Measurements from ENCODE around the gene APLF. TPM values are rescaled to one million over a fixed set of nuclear protein-coding genes. Genes with fewer than 3 reads are reported as not detected.

APLF gene
- total and polyA plus RNA-seq, 2 of the 8 experiments (the other 6 are each of a cell fraction or from before 2014, with no cell fraction given) = 4.4 to 7.3 TPM

DNA sequence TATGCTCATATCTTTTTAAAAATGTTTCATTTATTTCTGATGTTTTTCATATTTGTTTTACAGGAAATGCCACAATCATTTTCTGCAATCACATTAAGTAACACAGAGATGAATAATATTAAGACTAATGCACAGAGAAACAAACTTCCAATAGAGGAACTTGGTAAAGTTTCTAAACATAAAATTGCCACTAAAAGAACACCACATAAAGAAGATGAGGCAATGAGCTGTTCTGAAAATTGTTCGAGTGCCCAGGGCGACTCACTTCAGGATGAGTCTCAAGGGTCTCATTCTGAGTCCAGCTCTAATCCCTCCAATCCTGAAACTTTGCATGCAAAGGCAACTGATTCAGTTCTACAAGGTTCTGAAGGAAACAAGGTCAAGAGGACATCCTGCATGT is 70.4 kb downstream of the APLF start:
- Histone ChIP-seq H2BK120ac (replicated peaks; ENCODE audit: low read depth, low read length) (no peak overlapping the region), H4K5ac (ENCODE audit: insufficient read length, low read depth, low read length) (no peak overlapping the region), H2BK20ac (ENCODE audit: low read length) (no peak overlapping the region), H3K18ac (ENCODE audit: extremely low read depth, low read length) (no peak overlapping the region), H3K27me3 (replicated peaks in 1 of 4; ENCODE audit: control insufficient read depth in 3 of 4, extremely low read depth in 1 of 4, insufficient read depth in 3 of 4, low read length in 3 of 4) (no peaks in the 10 kb centered on the region), H2AFZ (ENCODE audit: low read length) (no peak overlapping the region), H4K91ac (replicated peaks; ENCODE audit: insufficient read length, low read length) (no peak overlapping the region), H3K14ac (ENCODE audit: insufficient read length) (no peak overlapping the region), H3K4me2 (ENCODE audit: insufficient read depth in 1 of 2, low read depth in 2 of 2, low read length in 2 of 2) (no peak overlapping the region), H4K20me1 (replicated peaks in 1 of 2; ENCODE audit: control insufficient read depth in 1 of 2, insufficient read depth in 2 of 2, low read length in 2 of 2) (no peaks in the 10 kb centered on the region), H3K9ac (replicated peaks in 1 of 4; ENCODE audit: extremely low read depth in 1 of 4, low read depth in 3 of 4, low read length in 3 of 4) (no peak overlapping the region), H2BK5ac (ENCODE audit: low read depth, low read length) (no peak overlapping the region), H3K56ac (replicated peaks; ENCODE audit: insufficient read length, low read depth, low read length) (no peak overlapping the region), H3K36me3 (ENCODE audit: control insufficient read depth in 2 of 4, insufficient read depth in 4 of 4, low read length in 3 of 4) (no peaks in the 10 kb centered on the region; a peak in 1 of 8 replicates), H2AK5ac (ENCODE audit: low read depth, low read length) (no peak overlapping the region), H3K4me1 (replicated peaks in 1 of 4; ENCODE audit: control insufficient read depth in 3 of 4, insufficient read depth in 4 of 4, low read length in 3 of 4) (no peaks in the 10 kb centered on the region), H3K9me3 (ENCODE audit: insufficient read depth in 2 of 2, low read depth in 1 of 2, low read length in 1 of 2) (no peaks in the 10 kb centered on the region), H4K8ac (ENCODE audit: extremely low read depth, insufficient read depth, low read length) (no peak overlapping the region), H3K79me2 (ENCODE audit: control insufficient read depth in 1 of 2, insufficient read depth in 2 of 2, low read length in 2 of 2) (no peaks in the 10 kb centered on the region), H3K23me2 (ENCODE audit: low read depth, low read length) (no peaks in the 10 kb centered on the region), H2BK12ac (ENCODE audit: low read depth, low read length) (no peak overlapping the region), H2BK15ac (ENCODE audit: low read length) (no peak overlapping the region), H3K27ac (ENCODE audit: low read depth, low read length) (no peak overlapping the region), H3K23ac (ENCODE audit: insufficient read length) (no peak overlapping the region), H3K4me3 (ENCODE audit: extremely low read depth in 1 of 4, insufficient read depth in 2 of 4, low read depth in 3 of 4, low read length in 4 of 4) (no peak overlapping the region), H3K79me1 (ENCODE audit: low read depth, low read length) (no peaks in the 10 kb centered on the region), H3K4ac (replicated peaks; ENCODE audit: insufficient read length, low read depth, low read length) (no peak overlapping the region)
- FAIRE-seq (no peak), DNase-seq (ENCODE audit: low read depth in 1 of 2, low spot score in 2 of 2) (no peak)
- ChIA-PET POLR2A (ENCODE audit: partially characterized antibody) (no interaction called here), CTCF (ENCODE audit: partially characterized antibody) (interaction anchor here (0.8 kb wide), 1 partner anchor 58 kb away, joined by 3 read pairs; no protein-coding TSS in a partner anchor)
- WGBS, 2 experiments (ENCODE audit: extremely low coverage in 1 of 2, insufficient coverage in 1 of 2, insufficient read length in 1 of 2, insufficient replicate concordance in 2 of 2, low coverage in 1 of 2, low lambda C conversion rate in 2 of 2, missing lambda C conversion rate in 1 of 2) = 93% methylated on average over 2 of the region's 2 CpGs; no CpG with 5 or more reads in 1 of the 2 experiments
- TF ChIP-seq ASH2L (IDR thresholded peaks at IDR 0.05; ENCODE audit: low read length) (no peak), RNF2 (IDR thresholded peaks at IDR 0.05; ENCODE audit: borderline replicate concordance, low read depth, low read length, missing control alignments, poor library complexity, severe bottlenecking) (no peak), BRCA1 (IDR thresholded peaks at IDR 0.05; ENCODE audit: low read depth, low read length) (no peak), JUND (IDR thresholded peaks at IDR 0.05; ENCODE audit: low read length) (no peak), SAP30 (IDR thresholded peaks at IDR 0.05; ENCODE audit: insufficient read depth, insufficient replicate concordance, low read length) (no peak), GABPA (IDR thresholded peaks at IDR 0.05; ENCODE audit: borderline replicate concordance, insufficient read depth, low read length) (no peak), KDM5A (IDR thresholded peaks at IDR 0.05; ENCODE audit: low read length) (no peak)
- TF ChIP-seq, protein P1, sequence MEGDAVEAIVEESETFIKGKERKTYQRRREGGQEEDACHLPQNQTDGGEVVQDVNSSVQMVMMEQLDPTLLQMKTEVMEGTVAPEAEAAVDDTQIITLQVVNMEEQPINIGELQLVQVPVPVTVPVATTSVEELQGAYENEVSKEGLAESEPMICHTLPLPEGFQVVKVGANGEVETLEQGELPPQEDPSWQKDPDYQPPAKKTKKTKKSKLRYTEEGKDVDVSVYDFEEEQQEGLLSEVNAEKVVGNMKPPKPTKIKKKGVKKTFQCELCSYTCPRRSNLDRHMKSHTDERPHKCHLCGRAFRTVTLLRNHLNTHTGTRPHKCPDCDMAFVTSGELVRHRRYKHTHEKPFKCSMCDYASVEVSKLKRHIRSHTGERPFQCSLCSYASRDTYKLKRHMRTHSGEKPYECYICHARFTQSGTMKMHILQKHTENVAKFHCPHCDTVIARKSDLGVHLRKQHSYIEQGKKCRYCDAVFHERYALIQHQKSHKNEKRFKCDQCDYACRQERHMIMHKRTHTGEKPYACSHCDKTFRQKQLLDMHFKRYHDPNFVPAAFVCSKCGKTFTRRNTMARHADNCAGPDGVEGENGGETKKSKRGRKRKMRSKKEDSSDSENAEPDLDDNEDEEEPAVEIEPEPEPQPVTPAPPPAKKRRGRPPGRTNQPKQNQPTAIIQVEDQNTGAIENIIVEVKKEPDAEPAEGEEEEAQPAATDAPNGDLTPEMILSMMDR (IDR thresholded peaks at IDR 0.05; ENCODE audit: control extremely low read depth in 1 of 3, insufficient read depth in 1 of 3, low read depth in 1 of 3, low read length in 3 of 3) = no peak
- TF ChIP-seq, protein P2, sequence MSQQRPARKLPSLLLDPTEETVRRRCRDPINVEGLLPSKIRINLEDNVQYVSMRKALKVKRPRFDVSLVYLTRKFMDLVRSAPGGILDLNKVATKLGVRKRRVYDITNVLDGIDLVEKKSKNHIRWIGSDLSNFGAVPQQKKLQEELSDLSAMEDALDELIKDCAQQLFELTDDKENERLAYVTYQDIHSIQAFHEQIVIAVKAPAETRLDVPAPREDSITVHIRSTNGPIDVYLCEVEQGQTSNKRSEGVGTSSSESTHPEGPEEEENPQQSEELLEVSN (IDR thresholded peaks at IDR 0.05) = no peak
